GM18870 (cell line): ENCODE data around the gene OCSTAMP.

Experiments
- ATAC-seq: cut with Tn5 transposase; IDR thresholded peaks from one replicate; pipeline ENCODE4 v1.9.1; 2021; ENCODE audit warnings: moderate library complexity; ENCODE audit not compliant: unreplicated experiment

Gene OCSTAMP

DNA sequence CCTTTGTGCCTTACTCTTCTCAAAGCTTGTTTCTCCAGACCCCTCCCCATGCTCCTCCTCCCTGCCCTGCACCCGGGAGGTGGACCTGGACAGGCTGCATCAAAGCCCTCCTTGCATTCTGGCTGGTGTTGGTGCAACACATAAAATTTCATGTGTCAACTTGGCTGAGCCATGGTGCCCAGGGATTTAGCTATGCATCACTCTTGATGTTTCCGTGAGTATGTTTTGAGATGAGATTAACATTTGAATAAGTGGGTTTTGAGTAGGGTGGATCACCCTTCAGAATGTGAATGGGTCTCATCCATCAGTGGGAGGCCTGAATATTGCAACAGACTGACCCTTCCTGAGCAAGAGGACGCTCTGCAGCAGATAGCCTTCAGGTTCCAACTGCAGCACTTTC lies 4.4 kb upstream of the OCSTAMP start:
- ATAC-seq = no peak

DNA sequence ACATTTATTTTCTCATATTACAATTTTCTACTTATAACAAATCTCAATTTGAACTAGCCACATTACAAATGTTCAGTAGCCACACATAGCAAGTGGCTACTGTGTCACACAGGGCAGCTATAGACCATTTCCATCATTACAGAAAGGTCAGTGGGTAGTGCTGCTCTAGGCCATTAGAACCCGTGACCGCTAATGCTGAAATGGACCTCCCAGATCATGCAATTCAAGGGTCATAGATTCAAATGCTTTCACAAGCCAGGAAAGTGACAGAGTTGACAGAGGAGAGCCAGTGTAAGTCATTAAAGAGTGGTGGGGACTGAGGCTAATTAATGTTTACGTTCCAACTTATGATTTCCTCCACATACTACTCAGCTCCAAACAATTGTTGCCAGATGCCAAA lies 3.5 kb upstream of the OCSTAMP start:
- no peak for ATAC-seq

GRCh38 chr20:46552460-46553420 lies 2.3 kb upstream of the OCSTAMP start:
- ATAC-seq = peak; percentile 70

DNA sequence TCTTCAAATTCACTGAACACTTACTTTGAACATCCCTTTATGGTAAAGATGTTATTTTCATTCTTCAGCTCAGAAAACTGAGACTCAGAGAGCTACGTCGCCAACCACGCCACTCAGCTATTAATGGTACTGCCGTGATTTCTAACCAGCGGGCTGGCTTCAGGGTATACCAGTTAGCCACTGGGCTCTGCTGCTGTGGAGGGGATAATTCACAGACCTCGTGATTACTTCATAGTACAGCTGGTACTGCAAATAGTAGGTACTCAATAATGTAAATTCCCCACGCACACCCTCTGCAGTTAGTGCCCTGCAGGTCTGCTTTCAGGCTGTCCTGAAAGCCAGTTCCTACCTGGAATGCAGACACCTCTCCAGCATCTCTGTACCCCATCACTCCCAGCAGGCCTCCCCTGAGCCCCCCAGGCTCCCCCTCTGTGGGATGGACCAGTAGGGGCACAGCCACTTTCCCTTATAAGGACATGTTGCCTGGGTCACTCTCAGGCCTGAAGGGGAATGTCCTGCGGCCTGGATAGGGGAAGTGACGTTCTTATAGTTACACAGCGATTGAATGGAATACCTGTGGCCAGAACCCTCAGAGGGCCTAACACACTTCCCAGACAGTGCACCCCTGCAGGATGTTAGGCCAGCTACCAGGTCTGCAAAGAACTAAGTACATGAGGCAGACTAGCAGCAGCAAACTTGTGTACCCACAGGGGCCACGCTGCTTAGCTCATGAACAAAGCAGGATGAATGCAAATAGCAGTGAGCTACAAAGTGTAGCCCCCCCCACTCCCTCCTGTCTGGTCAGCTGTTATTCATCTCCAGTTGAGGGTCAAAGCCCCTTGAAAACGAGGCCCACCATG lies 1.3 kb upstream of the OCSTAMP start:
- no peak for ATAC-seq

DNA sequence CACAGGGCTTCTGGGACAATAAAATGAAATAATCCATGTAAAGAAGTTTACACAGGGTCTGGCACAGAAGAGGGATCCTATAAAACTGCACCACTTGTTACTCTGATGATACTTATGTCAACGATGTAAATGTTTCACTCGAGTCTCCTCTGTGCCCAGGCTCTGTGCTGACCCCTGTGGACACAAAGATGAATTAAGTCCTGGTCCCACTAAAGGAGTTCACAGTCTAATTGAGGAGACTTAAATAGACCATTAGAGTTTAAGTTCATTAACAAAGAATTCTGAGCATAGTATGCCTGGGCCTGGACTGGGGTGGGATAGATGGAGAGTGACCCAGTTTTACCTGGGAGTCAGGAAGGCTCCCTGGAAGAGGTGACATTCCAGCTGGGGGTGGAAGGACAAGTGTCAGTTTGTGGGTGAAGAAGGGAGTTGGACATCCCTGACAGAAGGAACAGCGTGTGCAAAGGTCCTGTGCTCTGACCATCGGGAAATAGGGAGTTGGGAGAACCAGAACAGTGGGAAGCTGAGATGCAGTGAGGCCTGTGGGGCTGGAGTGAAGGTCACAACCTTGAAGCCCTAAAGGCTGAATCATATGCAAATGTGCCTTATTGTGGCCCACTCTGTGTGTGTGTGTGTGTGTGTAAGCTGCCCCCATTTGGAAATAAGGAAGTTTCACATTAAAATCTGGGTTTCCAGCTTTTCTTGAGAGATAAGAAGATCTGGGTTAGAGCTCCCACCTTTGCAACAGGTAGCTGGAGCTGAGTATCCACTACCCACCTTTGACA lies 1.1 kb downstream of the OCSTAMP start:
- no peak for ATAC-seq

DNA sequence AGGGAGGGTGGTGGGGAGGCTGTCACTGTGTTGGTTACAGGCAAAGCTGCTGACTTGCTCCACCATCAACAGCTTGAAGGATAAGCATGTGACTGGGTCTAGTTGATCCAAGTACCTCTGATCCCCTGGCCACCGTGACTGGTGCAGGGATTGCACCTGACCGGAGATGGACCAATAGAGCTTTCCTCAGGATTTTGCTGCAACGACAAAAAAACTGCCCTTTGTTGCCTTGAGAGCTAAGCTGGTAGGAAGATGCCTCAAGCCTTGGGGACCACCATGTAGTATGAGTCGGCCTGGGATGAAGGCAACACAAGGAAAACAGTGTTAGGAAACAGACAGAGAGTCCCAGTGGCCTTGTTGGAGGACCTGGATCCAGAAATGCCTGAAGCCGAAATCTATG lies 1.8 kb downstream of the OCSTAMP start:
- no peak for ATAC-seq

DNA sequence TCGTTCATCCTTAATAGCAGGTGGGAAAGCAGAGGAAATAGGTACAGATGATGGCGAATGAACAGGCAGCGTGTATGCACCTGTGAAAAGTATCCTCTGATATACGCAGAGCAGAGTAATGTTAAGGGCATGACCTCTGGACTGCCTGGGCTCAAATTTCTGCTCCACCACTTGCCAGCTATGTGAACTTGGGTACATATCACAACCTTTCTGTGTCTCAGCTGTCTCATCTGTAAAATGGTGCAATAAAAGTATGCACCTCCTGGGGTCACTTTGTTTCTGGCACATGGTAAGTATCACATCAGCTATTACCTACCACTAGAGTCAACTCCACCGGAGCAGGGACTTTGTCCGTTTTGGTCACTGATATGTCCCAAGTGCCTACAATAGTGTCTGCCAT lies 2.5 kb downstream of the OCSTAMP start:
- ATAC-seq = no peak

DNA sequence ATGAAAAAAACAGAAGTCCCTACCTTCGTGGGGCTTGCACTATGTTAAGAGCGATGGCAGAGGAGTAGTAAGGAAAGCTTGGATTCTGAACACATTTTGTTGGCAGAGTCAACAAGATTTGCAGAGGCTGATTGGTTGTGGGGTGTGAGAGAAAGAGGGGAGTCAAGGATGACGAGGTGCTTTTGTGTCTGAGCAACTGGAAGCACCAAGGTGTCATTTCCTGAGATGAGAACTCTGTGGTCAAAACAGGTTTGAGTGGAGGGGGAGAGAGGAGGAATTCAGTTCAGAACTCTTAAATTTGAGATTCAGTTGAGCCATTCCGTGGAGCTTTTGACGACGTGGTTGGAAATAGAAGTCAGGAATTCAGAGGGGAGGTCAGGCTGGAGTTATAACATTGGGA lies 3.5 kb downstream of the OCSTAMP start:
- ATAC-seq = no peak

- no peak for ATAC-seq
Measured at GRCh38 chr20:46546298-46546697, 4.2 kb downstream of the OCSTAMP start.

DNA sequence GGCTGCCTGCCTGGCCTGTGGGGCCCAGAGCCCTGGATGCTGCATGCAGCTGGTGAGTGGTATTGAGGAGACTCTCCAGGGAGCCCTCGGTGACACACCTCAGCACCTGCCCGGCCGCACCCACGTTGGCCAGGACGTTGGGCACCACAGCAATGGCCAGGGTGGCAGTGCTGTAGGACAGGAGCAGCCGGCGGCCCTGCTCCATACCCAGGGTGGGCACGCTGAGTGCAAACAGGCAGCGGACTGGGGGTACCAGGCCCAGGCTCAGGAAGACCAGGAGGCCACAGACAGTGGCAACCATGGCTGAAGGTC lies 4.7 kb downstream of the OCSTAMP start:
- no peak for ATAC-seq

- ATAC-seq = no peak
Measured at GRCh38 chr20:46545077-46545826, 5.2 kb downstream of the OCSTAMP start.

GRCh38 chr20:46544576-46544975 lies 5.9 kb downstream of the OCSTAMP start:
- ATAC-seq = no peak

DNA sequence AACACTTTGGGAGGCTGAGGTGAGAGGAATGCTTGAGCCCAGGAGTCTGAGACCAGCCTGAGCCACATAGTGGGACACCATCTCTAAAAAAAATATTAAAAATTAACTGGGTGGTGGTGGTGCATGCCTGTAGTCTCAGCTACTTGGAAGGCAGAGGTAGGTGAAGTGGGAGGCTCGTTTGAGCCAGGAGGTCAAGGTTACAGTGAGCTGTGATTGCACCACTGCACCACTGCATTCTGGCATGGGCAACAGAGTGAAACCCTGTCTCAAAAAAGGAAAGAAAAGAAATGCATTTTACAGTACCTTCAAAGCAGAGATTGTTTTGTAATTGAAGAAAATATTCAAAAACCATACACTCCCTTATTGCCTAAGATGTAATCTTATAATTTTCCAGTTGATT lies 6.5 kb downstream of the OCSTAMP start:
- no peak for ATAC-seq

- ATAC-seq = no peak
Measured at GRCh38 chr20:46543033-46543432, 7.4 kb downstream of the OCSTAMP start.

- ATAC-seq = no peak
Measured at GRCh38 chr20:46541229-46541935, 9.1 kb downstream of the OCSTAMP start.

GRCh38 chr20:46539113-46539512 lies 11.3 kb downstream of the OCSTAMP start:
- no peak for ATAC-seq

DNA sequence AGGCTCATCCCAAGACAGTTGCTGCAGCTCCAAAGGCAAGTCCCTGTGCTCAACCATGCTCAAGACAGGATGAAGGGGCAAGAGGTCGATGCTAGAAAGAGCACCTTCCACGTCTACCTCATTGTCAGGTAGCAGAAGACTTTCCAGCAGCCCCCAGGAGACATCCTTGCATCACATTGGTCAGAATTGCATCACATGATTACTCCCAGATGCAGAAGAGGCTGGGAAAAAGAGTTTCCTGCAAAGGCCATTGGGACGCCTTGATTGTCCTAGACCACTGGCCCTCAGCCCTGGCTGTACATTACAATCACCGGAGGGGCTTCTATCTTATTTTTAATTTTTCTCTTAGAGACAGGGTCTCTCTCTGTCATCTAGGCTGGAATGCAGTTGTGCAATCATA lies 19.8 kb downstream of the OCSTAMP start:
- ATAC-seq = no peak

- no peak for ATAC-seq
Measured at GRCh38 chr20:46523696-46524328, 26.6 kb downstream of the OCSTAMP start.

GRCh38 chr20:46523108-46523507 lies 27.3 kb downstream of the OCSTAMP start:
- no peak for ATAC-seq
